H9 (cell line): ENCODE measurements around the gene NUMBL. TPM values are rescaled to one million over a fixed set of nuclear protein-coding genes. Genes with fewer than 3 reads are reported as not detected.

Experiments used
- DNase-seq: peaks from one replicate; pipeline ENCODE4 v3.0.0-alpha.2; 2017
- H2AFZ ChIP-seq: one replicate; pipeline ENCODE4 v1.6.1; 2013; ENCODE audit warnings: mild to moderate bottlenecking, low read length, control low read depth, moderate library complexity
- H2AK5ac ChIP-seq: 2 replicates; pipeline ENCODE4 v1.6.1; 2013; ENCODE audit warnings: low read length, control low read depth, mixed read lengths; ENCODE audit not compliant: insufficient read length
- H2BK120ac ChIP-seq: one replicate; pipeline ENCODE4 v1.6.1; 2013; ENCODE audit warnings: low read depth, mild to moderate bottlenecking, low read length, control low read depth, inconsistent platforms; ENCODE audit not compliant: poor library complexity, severe bottlenecking
- H2BK12ac ChIP-seq: 2 replicates; pipeline ENCODE4 v1.6.1; 2013; ENCODE audit warnings: low read length, control low read depth, mixed read lengths, low read depth; ENCODE audit not compliant: insufficient read length
- H2BK15ac ChIP-seq: 2 replicates; pipeline ENCODE4 v1.6.1; 2013; ENCODE audit warnings: low read depth, low read length, control low read depth
- H2BK20ac ChIP-seq: one replicate; pipeline ENCODE4 v1.6.1; 2013; ENCODE audit warnings: low read depth, mild to moderate bottlenecking, low read length, control low read depth, inconsistent platforms; ENCODE audit not compliant: poor library complexity, severe bottlenecking
- H2BK5ac ChIP-seq: 2 replicates; pipeline ENCODE4 v1.6.1; 2013; ENCODE audit warnings: low read length, control low read depth, mixed read lengths; ENCODE audit not compliant: insufficient read length
- H3K14ac ChIP-seq: 2 replicates; pipeline ENCODE4 v1.6.1; 2013; ENCODE audit warnings: low read length, control low read depth; ENCODE audit not compliant: insufficient read depth
- H3K18ac ChIP-seq: 2 replicates; pipeline ENCODE4 v1.6.1; 2013; ENCODE audit warnings: low read depth, mild to moderate bottlenecking, mixed read lengths, low read length, control low read depth; ENCODE audit not compliant: insufficient read length
- H3K23ac ChIP-seq: 2 replicates; pipeline ENCODE4 v1.6.1; 2013; ENCODE audit warnings: low read length, control low read depth, mixed read lengths, low read depth; ENCODE audit not compliant: insufficient read length
- H3K23me2 ChIP-seq: 2 replicates; pipeline ENCODE4 v1.6.1; 2013; ENCODE audit warnings: low read depth, mild to moderate bottlenecking, mixed read lengths, low read length, control low read depth; ENCODE audit not compliant: insufficient read length, poor library complexity, severe bottlenecking
- H3K27ac ChIP-seq: 2 replicates; pipeline ENCODE4 v1.5.1; 2013; ENCODE audit warnings: low read length, control low read depth, mixed read lengths, low read depth; ENCODE audit not compliant: insufficient read length
- H3K27me3 ChIP-seq: 2 replicates; pipeline ENCODE4 v1.6.1; 2013; ENCODE audit warnings: low read length, control low read depth, inconsistent platforms; ENCODE audit not compliant: insufficient read depth
- H3K4ac ChIP-seq: 2 replicates; pipeline ENCODE4 v1.6.1; 2013; ENCODE audit warnings: low read depth, mild to moderate bottlenecking, control low read depth, inconsistent platforms, low read length, moderate library complexity
- H3K4me1 ChIP-seq: 2 replicates; pipeline ENCODE4 v1.6.1; 2013; ENCODE audit warnings: low read length, control low read depth, inconsistent platforms; ENCODE audit not compliant: insufficient read depth
- H3K4me2 ChIP-seq: 2 replicates; pipeline ENCODE4 v1.6.1; 2013; ENCODE audit warnings: low read length, control low read depth, mixed read lengths; ENCODE audit not compliant: insufficient read length, insufficient read depth
- H3K56ac ChIP-seq: 2 replicates; pipeline ENCODE4 v1.6.1; 2013; ENCODE audit warnings: low read depth, mild to moderate bottlenecking, mixed read lengths, low read length, control low read depth; ENCODE audit not compliant: insufficient read length
- H3K79me1 ChIP-seq: 2 replicates; pipeline ENCODE4 v1.6.1; 2013; ENCODE audit warnings: low read depth, mild to moderate bottlenecking, moderate library complexity, low read length, control low read depth, inconsistent platforms; ENCODE audit not compliant: insufficient read depth, poor library complexity, severe bottlenecking
- H3K79me2 ChIP-seq: 2 replicates; pipeline ENCODE4 v1.6.1; 2013; ENCODE audit warnings: low read length, control low read depth, inconsistent platforms; ENCODE audit not compliant: insufficient read depth
- H3K9ac ChIP-seq: 2 replicates; pipeline ENCODE4 v1.6.1; 2013; ENCODE audit warnings: low read length, control low read depth, mixed read lengths; ENCODE audit not compliant: insufficient read length; ENCODE audit errors: extremely low read depth
- H3K9me3 ChIP-seq: one replicate; pipeline ENCODE4 v1.6.1; 2013; ENCODE audit warnings: low read depth, low read length, inconsistent platforms; ENCODE audit not compliant: control insufficient read depth
- H3T11ph ChIP-seq: one replicate; pipeline ENCODE4 v1.6.1; 2013; ENCODE audit warnings: mild to moderate bottlenecking, low read length, control low read depth, inconsistent platforms
- H4K20me1 ChIP-seq: one replicate; pipeline ENCODE4 v1.6.1; 2013; ENCODE audit not compliant: control insufficient read depth, insufficient read length, insufficient read depth
- H4K5ac ChIP-seq: 2 replicates; pipeline ENCODE4 v1.6.1; 2013; ENCODE audit warnings: low read depth, mild to moderate bottlenecking, mixed read lengths, low read length, control low read depth; ENCODE audit not compliant: insufficient read length
- H4K8ac ChIP-seq: replicated peaks from 2 replicates; pipeline ENCODE4 v1.6.1; 2013; ENCODE audit warnings: low read length, control low read depth, mixed read lengths, low read depth; ENCODE audit not compliant: insufficient read length
- H4K91ac ChIP-seq: 2 replicates; pipeline ENCODE4 v1.6.1; 2013; ENCODE audit warnings: low read depth, mild to moderate bottlenecking, moderate library complexity, mixed read lengths, low read length, control low read depth; ENCODE audit not compliant: insufficient read length
- H3K27ac Mint-ChIP-seq, 3 experiments: 2 replicates in 2 of 3; 3 replicates in 1 of 3; pipeline ENCODE4 v1.8.0; 2020 to 2021; ENCODE audit warnings: mixed read lengths in 3 of 3, mild to moderate bottlenecking in 1 of 3, moderate library complexity in 1 of 3
- H3K27me3 Mint-ChIP-seq: 2 replicates; pipeline ENCODE4 v1.8.0; 2021; ENCODE audit warnings: low read depth, mild to moderate bottlenecking, moderate library complexity, mixed read lengths
- H3K36me3 Mint-ChIP-seq, 3 experiments: 2 replicates in 2 of 3; 3 replicates in 1 of 3; pipeline ENCODE4 v1.8.0; 2020 to 2021; ENCODE audit warnings: low read depth in 3 of 3, mixed read lengths in 3 of 3; ENCODE audit not compliant: insufficient read depth in 1 of 3
- H3K4me1 Mint-ChIP-seq, 2 experiments: 2 replicates each; pipeline ENCODE4 v1.8.0; 2020; ENCODE audit warnings: mixed read lengths in 2 of 2
- H3K4me3 Mint-ChIP-seq, 2 experiments: 2 replicates in 1 of 2; 3 replicates in 1 of 2; pipeline ENCODE4 v1.8.0; 2020 to 2021; ENCODE audit warnings: mild to moderate bottlenecking in 2 of 2, mixed read lengths in 2 of 2, moderate library complexity in 1 of 2
- H3K9me3 Mint-ChIP-seq, 2 experiments: 2 replicates in 1 of 2; 3 replicates in 1 of 2; pipeline ENCODE4 v1.8.0; 2020; ENCODE audit warnings: mild to moderate bottlenecking in 2 of 2, mixed read lengths in 2 of 2, moderate library complexity in 1 of 2
- WGBS: extraction: QIAGEN DNeasy Blood & Tissue Kit; methylation state at CpG from one replicate; pipeline ENCODE4 v1.1.7; 2013; ENCODE audit warnings: missing lambda C conversion rate, low lambda C conversion rate, mixed read lengths; ENCODE audit not compliant: insufficient read length; ENCODE audit errors: extremely low coverage; 5-methylcytosine and 5-hydroxymethylcytosine counted together
- total RNA-seq: library from RNA; stranded (reverse); gene quantifications from 2 replicates; pipeline ENCODE4 v1.2.1, GENCODE V29; 2021
- TF ChIP-seq, protein P1 (sequence below): fragments of 200-600 bp; sonication (generic); conservative IDR thresholded peaks from 3 replicates; pipeline ENCODE4 v1.8.0; 2021; ENCODE audit warnings: antibody characterized with exemption, mild to moderate bottlenecking

NUMBL gene
- total RNA-seq, 1 experiment from 2014 or later: 34.5 TPM

DNA sequence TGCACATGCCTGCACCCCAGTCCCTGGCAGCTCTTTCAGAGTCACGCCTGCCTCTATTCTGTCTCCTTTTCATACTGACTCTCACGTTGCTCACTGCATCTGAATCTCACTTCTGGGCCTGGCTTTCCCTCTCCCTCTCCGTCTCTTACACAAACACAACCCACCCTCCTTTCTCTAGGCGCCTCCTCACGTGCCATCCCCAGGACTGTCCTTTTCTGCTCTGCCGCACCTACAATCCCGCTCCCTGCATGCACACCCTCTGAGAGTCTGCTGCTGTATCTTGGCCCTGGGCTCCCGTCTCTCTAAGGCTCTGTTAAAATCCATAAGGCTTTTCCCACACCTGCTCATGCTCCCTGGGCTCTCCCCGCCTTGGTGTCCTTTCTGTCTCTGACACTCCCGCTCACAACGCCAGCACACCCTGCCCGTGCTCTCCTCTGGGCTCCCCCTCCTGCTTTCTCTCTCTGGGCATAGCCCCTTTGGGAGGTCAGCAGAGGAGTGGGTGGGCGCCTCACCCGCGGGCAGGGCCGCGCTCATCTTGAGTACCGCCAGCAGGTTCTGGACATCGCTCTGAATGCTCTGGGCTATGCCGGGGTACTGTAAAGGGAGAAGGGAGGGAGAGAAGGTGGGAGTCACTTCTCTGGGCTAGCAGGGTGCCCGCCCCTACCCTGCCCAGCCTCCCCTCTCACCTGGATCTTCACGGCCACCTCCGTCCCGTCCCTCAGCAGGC lies 12.7 kb upstream of the NUMBL start:
- peaks cover 29 to 61% (median 51%) of the 10 kb centered on the region in 3 experiments for H3K36me3 Mint-ChIP-seq

More for the DNA sequence above, 12.7 kb upstream of the NUMBL start:
- no peak overlapping the region for H4K5ac ChIP-seq
- no CpG with 5 or more reads among the region's 24 CpGs for WGBS
- H3K27ac ChIP-seq: no peak overlapping the region
- no peak overlapping the region for H3K18ac ChIP-seq
- no peak overlapping the region for H3K4me3 Mint-ChIP-seq
- DNase-seq: no peak
- H3K27ac Mint-ChIP-seq: peak overlapping the region in 2 of 3 experiments; percentile 46 to 86; a peak in 6 of 7 replicates
- no peak overlapping the region for H3K23ac ChIP-seq
- no peaks in the 10 kb centered on the region for H3K79me1 ChIP-seq
- no peaks in the 10 kb centered on the region for H3K4me1 ChIP-seq
- H3K4me1 Mint-ChIP-seq: peaks cover 5 to 13% of the 10 kb centered on the region in 2 experiments; a peak in 3 of 4 replicates
- H3T11ph ChIP-seq: no peak overlapping the region
- H2BK15ac ChIP-seq: no peak overlapping the region
- no peak overlapping the region for H3K14ac ChIP-seq
- no peak overlapping the region for H2AFZ ChIP-seq
- H3K9me3 Mint-ChIP-seq: no peaks in the 10 kb centered on the region
- H2BK12ac ChIP-seq: no peak overlapping the region
- H3K9me3 ChIP-seq: no peaks in the 10 kb centered on the region
- no peak overlapping the region for H3K9ac ChIP-seq
- no peaks in the 10 kb centered on the region for H3K79me2 ChIP-seq
- no peak overlapping the region for H4K8ac ChIP-seq
- H2BK5ac ChIP-seq: no peak overlapping the region
- no peaks in the 10 kb centered on the region for H3K23me2 ChIP-seq
- no peak overlapping the region for H3K4ac ChIP-seq
- H2BK120ac ChIP-seq: no peak overlapping the region
- H3K27me3 ChIP-seq: no peaks in the 10 kb centered on the region
- H3K27me3 Mint-ChIP-seq: no peaks in the 10 kb centered on the region; the same call in 1 of the 2 replicates
- no peaks in the 10 kb centered on the region for H4K20me1 ChIP-seq
- no peak overlapping the region for H2AK5ac ChIP-seq
- TF ChIP-seq, protein P1, sequence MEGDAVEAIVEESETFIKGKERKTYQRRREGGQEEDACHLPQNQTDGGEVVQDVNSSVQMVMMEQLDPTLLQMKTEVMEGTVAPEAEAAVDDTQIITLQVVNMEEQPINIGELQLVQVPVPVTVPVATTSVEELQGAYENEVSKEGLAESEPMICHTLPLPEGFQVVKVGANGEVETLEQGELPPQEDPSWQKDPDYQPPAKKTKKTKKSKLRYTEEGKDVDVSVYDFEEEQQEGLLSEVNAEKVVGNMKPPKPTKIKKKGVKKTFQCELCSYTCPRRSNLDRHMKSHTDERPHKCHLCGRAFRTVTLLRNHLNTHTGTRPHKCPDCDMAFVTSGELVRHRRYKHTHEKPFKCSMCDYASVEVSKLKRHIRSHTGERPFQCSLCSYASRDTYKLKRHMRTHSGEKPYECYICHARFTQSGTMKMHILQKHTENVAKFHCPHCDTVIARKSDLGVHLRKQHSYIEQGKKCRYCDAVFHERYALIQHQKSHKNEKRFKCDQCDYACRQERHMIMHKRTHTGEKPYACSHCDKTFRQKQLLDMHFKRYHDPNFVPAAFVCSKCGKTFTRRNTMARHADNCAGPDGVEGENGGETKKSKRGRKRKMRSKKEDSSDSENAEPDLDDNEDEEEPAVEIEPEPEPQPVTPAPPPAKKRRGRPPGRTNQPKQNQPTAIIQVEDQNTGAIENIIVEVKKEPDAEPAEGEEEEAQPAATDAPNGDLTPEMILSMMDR: no peak
- H3K56ac ChIP-seq: no peak overlapping the region
- H3K4me2 ChIP-seq: no peak overlapping the region
- H4K91ac ChIP-seq: no peak overlapping the region
- no peak overlapping the region for H2BK20ac ChIP-seq
